ENCODE data around the gene GAP43.

Gene GAP43

DNA sequence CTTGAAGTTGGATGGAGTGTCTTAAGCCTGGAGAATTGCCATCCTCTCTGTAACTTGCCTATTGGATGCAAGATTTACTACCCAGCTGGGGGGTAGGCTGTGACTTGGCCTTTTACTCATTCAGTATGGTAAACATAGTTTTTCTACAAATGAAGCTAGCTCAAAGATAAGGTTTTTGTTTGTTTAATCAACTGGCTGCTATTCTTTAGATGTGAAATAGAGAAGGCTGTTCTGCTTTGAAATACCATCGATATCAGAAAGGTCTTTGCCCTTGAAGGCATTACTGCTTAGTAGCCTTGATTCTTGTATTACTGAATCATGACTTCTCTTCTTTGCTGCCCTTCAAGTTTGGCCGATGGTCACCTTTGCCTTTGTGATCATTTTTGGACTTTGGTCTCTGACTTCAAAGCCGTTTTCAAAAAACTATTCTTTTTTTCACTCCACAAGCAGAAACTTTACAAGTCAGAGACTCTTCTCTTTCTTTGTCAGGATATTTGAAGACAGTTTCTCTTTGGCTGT is 83.1 kb downstream of the GAP43 start:
- Histone ChIP-seq H3K4me2 (ENCODE audit: low read length) (no peak overlapping the region), H3K27ac (ENCODE audit: low read depth, low read length) (no peak overlapping the region), H3K9me3 (ENCODE audit: control insufficient read depth, insufficient read depth, low read length) (no peaks in the 10 kb centered on the region), H3K79me2 (ENCODE audit: control insufficient read depth, low read length) (no peaks in the 10 kb centered on the region), H3K4me3 (ENCODE audit: low read length) (no peak overlapping the region), H3K36me3 (ENCODE audit: control insufficient read depth, low read length) (no peaks in the 10 kb centered on the region), H3K9me2 (replicated peaks; ENCODE audit: control insufficient read depth, low read length) (no peaks in the 10 kb centered on the region), H3K27me3 (ENCODE audit: control insufficient read depth, low read length) (0 out of 2 replicates have a peak, but pooled peaks cover 7% of the 10 kb centered on the region), H3K4me1 (ENCODE audit: control insufficient read depth, low read length) (no peaks in the 10 kb centered on the region), H4K20me1 (ENCODE audit: control insufficient read depth, insufficient read depth, low read depth, low read length) (no peaks in the 10 kb centered on the region), H3F3A (ENCODE audit: control insufficient read depth, insufficient read depth) (no peaks in the 10 kb centered on the region)
- TF ChIP-seq, protein P1, sequence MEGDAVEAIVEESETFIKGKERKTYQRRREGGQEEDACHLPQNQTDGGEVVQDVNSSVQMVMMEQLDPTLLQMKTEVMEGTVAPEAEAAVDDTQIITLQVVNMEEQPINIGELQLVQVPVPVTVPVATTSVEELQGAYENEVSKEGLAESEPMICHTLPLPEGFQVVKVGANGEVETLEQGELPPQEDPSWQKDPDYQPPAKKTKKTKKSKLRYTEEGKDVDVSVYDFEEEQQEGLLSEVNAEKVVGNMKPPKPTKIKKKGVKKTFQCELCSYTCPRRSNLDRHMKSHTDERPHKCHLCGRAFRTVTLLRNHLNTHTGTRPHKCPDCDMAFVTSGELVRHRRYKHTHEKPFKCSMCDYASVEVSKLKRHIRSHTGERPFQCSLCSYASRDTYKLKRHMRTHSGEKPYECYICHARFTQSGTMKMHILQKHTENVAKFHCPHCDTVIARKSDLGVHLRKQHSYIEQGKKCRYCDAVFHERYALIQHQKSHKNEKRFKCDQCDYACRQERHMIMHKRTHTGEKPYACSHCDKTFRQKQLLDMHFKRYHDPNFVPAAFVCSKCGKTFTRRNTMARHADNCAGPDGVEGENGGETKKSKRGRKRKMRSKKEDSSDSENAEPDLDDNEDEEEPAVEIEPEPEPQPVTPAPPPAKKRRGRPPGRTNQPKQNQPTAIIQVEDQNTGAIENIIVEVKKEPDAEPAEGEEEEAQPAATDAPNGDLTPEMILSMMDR (IDR thresholded peaks at IDR 0.05; ENCODE audit: low read depth, low read length, poor library complexity, severe bottlenecking): no peak
- no peak for TF ChIP-seq EZH2phosphoT487 (IDR thresholded peaks at IDR 0.05; ENCODE audit: borderline replicate concordance, low read length)

DNA sequence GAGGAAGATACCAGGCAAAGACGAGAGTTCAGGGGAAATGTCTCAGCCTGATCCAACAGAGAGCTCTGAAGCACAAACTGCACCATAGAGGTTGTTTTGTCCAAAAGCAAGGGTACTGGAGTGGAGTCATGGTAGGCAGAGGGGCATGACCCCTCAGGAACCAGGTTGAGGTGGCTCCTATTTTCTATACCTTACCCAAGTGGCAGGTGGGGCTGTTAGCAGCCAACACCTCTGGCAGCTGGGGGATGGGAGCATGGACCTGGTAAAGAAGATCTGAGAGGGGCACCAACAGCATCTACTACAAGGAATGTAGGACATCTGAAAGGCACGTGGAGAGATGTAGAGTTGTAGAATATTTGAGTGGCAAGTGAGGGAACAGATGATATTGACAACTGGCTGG is 85.2 kb downstream of the GAP43 start:
- Histone ChIP-seq H3K4me3 (ENCODE audit: low read length) (no peak overlapping the region), H3K27me3 (ENCODE audit: control insufficient read depth, low read length) (0 out of 2 replicates have a peak, but pooled peaks cover 10% of the 10 kb centered on the region), H4K20me1 (ENCODE audit: control insufficient read depth, insufficient read depth, low read depth, low read length) (no peaks in the 10 kb centered on the region), H3K36me3 (ENCODE audit: control insufficient read depth, low read length) (no peaks in the 10 kb centered on the region), H3F3A (ENCODE audit: control insufficient read depth, insufficient read depth) (no peaks in the 10 kb centered on the region), H3K4me1 (ENCODE audit: control insufficient read depth, low read length) (no peaks in the 10 kb centered on the region), H3K4me2 (ENCODE audit: low read length) (no peak overlapping the region), H3K9me3 (ENCODE audit: control insufficient read depth, insufficient read depth, low read length) (no peaks in the 10 kb centered on the region), H3K9me2 (replicated peaks; ENCODE audit: control insufficient read depth, low read length) (no peaks in the 10 kb centered on the region), H3K27ac (ENCODE audit: low read depth, low read length) (no peak overlapping the region), H3K79me2 (ENCODE audit: control insufficient read depth, low read length) (no peaks in the 10 kb centered on the region)
- no peak for TF ChIP-seq EZH2phosphoT487 (IDR thresholded peaks at IDR 0.05; ENCODE audit: borderline replicate concordance, low read length)
- TF ChIP-seq, protein P1 (IDR thresholded peaks at IDR 0.05; ENCODE audit: low read depth, low read length, poor library complexity, severe bottlenecking): no peak

GRCh38 chr3:115709093-115709492 is 85.8 kb downstream of the GAP43 start:
- TF ChIP-seq, protein P1 (IDR thresholded peaks at IDR 0.05; ENCODE audit: low read depth, low read length, poor library complexity, severe bottlenecking): no peak
- no peak for TF ChIP-seq EZH2phosphoT487 (IDR thresholded peaks at IDR 0.05; ENCODE audit: borderline replicate concordance, low read length)
- H3K27ac ChIP-seq (ENCODE audit: low read depth, low read length): no peak overlapping the region
- H3F3A ChIP-seq (ENCODE audit: control insufficient read depth, insufficient read depth): no peaks in the 10 kb centered on the region
- H3K4me3 ChIP-seq (ENCODE audit: low read length): no peak overlapping the region
- H3K27me3 ChIP-seq (ENCODE audit: control insufficient read depth, low read length): 0 out of 2 replicates have a peak, but pooled peaks cover 10% of the 10 kb centered on the region
- H3K9me3 ChIP-seq (ENCODE audit: control insufficient read depth, insufficient read depth, low read length): no peaks in the 10 kb centered on the region
- H3K4me2 ChIP-seq (ENCODE audit: low read length): no peak overlapping the region
- no peaks in the 10 kb centered on the region for H3K9me2 ChIP-seq (replicated peaks; ENCODE audit: control insufficient read depth, low read length)
- no peaks in the 10 kb centered on the region for H3K36me3 ChIP-seq (ENCODE audit: control insufficient read depth, low read length)
- H3K79me2 ChIP-seq (ENCODE audit: control insufficient read depth, low read length): no peaks in the 10 kb centered on the region
- H4K20me1 ChIP-seq (ENCODE audit: control insufficient read depth, insufficient read depth, low read depth, low read length): no peaks in the 10 kb centered on the region
- no peaks in the 10 kb centered on the region for H3K4me1 ChIP-seq (ENCODE audit: control insufficient read depth, low read length)
